Measurements from ENCODE around the gene PLSCR5.

GRCh38 chr3:146640361-146640760, 35.2 kb upstream of the PLSCR5 start:
- TF ChIP-seq POLR2A (IDR thresholded peaks at IDR 0.05) (no peak), CTCF (IDR thresholded peaks at IDR 0.05) (no peak)
